ENCODE measurements around the gene SDK1. TPM values are rescaled to one million over a fixed set of nuclear protein-coding genes. Genes with fewer than 3 reads are reported as not detected.
A peak's percentile ranks its signal among the peaks of the same experiment; 100 is the strongest.

Gene SDK1
- total RNA-seq, 1 donor = 0.36 TPM

DNA sequence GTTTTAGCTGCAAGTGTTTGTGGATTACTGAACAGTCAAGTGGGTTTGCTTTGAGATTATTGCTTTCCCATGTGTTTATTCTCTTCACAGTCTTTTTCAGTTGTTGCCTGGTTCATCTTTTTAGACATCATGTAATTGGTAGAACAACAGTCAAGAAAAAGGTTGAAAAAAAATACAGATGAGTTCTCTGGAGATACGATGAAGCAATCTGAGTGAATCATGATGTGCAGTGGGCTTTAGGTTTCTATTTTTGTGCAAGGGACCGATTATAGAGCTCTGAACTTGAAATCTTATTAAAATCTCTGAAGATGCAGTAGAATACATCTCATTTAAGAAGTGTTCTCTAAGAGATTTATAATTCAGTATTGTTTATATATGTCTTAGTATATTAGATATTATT lies 145.7 kb downstream of the SDK1 start:
- Histone ChIP-seq H3K4me2 (ENCODE audit: insufficient read depth, low read length) (no peak overlapping the region), H3K79me2 (ENCODE audit: insufficient read depth, low read length) (no peaks in the 10 kb centered on the region), H3K27ac (ENCODE audit: low read depth, low read length) (no peak overlapping the region), H2AFZ (ENCODE audit: low read length) (no peak overlapping the region), H3K36me3 (ENCODE audit: insufficient read depth, low read length) (no peaks in the 10 kb centered on the region), H3K4me1 (ENCODE audit: insufficient read depth, low read length) (no peaks in the 10 kb centered on the region), H4K20me1 (ENCODE audit: insufficient read depth, low read length) (no peaks in the 10 kb centered on the region), H3K4me3 (ENCODE audit: insufficient read depth, low read length) (no peak overlapping the region), H3K9me3 (ENCODE audit: low read depth, low read length) (no peaks in the 10 kb centered on the region), H3K27me3 (ENCODE audit: insufficient read depth, low read length) (no peaks in the 10 kb centered on the region)
- TF ChIP-seq, protein P1, sequence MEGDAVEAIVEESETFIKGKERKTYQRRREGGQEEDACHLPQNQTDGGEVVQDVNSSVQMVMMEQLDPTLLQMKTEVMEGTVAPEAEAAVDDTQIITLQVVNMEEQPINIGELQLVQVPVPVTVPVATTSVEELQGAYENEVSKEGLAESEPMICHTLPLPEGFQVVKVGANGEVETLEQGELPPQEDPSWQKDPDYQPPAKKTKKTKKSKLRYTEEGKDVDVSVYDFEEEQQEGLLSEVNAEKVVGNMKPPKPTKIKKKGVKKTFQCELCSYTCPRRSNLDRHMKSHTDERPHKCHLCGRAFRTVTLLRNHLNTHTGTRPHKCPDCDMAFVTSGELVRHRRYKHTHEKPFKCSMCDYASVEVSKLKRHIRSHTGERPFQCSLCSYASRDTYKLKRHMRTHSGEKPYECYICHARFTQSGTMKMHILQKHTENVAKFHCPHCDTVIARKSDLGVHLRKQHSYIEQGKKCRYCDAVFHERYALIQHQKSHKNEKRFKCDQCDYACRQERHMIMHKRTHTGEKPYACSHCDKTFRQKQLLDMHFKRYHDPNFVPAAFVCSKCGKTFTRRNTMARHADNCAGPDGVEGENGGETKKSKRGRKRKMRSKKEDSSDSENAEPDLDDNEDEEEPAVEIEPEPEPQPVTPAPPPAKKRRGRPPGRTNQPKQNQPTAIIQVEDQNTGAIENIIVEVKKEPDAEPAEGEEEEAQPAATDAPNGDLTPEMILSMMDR (IDR thresholded peaks at IDR 0.05; ENCODE audit: extremely low read depth, low read depth, low read length) = no peak
- DNase-seq (ENCODE audit: insufficient read length, low spot score, missing footprints) = peak; percentile 2

DNA sequence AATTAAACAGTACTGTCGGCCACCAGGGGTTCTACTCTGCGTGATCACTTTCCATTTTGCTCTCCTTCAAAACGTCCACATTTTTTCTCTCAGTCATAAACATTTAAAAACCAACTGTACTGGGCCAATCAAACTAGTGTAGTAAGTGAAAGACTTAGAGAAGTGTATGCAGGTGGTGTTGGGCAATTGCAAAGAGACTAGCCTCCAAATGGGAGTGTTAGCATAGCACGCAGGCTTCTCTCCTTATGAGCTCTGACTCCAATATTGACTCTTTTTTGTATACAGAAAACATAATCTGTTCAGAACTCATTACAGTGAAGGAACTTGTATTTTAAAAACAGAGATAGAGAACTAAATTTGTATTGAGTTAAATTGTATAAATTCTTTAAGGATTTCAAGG lies 150.6 kb downstream of the SDK1 start:
- H3K4me3 ChIP-seq (ENCODE audit: insufficient read depth, low read length) = no peak overlapping the region
- H3K27me3 ChIP-seq (ENCODE audit: insufficient read depth, low read length) = no peaks in the 10 kb centered on the region
- no peak overlapping the region for H3K27ac ChIP-seq (ENCODE audit: low read depth, low read length)
- no peaks in the 10 kb centered on the region for H3K79me2 ChIP-seq (ENCODE audit: insufficient read depth, low read length)
- no peak overlapping the region for H2AFZ ChIP-seq (ENCODE audit: low read length)
- H3K9me3 ChIP-seq (ENCODE audit: low read depth, low read length) = no peaks in the 10 kb centered on the region
- H3K4me2 ChIP-seq (ENCODE audit: insufficient read depth, low read length) = no peak overlapping the region
- no peak for DNase-seq (ENCODE audit: insufficient read length, low spot score, missing footprints)
- no peaks in the 10 kb centered on the region for H3K36me3 ChIP-seq (ENCODE audit: insufficient read depth, low read length)
- no peaks in the 10 kb centered on the region for H3K4me1 ChIP-seq (ENCODE audit: insufficient read depth, low read length)
- TF ChIP-seq, protein P1 (IDR thresholded peaks at IDR 0.05; ENCODE audit: extremely low read depth, low read depth, low read length) = no peak
- H4K20me1 ChIP-seq (ENCODE audit: insufficient read depth, low read length) = no peaks in the 10 kb centered on the region

DNA sequence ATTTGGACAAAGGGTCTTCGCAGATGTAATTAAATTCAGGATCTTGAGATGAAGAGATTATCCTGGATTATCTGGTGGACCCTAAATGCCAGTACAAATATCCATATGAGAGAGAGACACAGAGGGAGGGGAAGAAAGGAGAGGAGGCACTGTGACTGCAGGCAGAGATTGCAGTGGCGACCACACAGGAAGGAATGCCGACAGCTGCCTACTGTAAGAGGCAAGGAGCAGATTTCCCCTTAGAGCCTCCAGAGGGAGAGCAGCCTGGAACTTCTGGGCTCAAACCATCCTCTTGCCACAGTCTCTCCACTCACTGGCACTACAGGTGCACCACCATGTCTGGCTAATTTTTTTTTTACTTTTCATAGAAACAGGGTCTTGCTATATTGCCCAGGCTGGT lies 152.3 kb downstream of the SDK1 start:
- Histone ChIP-seq H3K27ac (ENCODE audit: low read depth, low read length) (no peak overlapping the region), H3K27me3 (ENCODE audit: insufficient read depth, low read length) (no peaks in the 10 kb centered on the region), H4K20me1 (ENCODE audit: insufficient read depth, low read length) (no peaks in the 10 kb centered on the region), H3K4me2 (ENCODE audit: insufficient read depth, low read length) (no peak overlapping the region), H3K36me3 (ENCODE audit: insufficient read depth, low read length) (no peaks in the 10 kb centered on the region), H3K79me2 (ENCODE audit: insufficient read depth, low read length) (no peaks in the 10 kb centered on the region), H3K4me3 (ENCODE audit: insufficient read depth, low read length) (no peak overlapping the region), H3K4me1 (ENCODE audit: insufficient read depth, low read length) (no peaks in the 10 kb centered on the region), H2AFZ (ENCODE audit: low read length) (no peak overlapping the region), H3K9me3 (ENCODE audit: low read depth, low read length) (no peaks in the 10 kb centered on the region)
- TF ChIP-seq, protein P1 (IDR thresholded peaks at IDR 0.05; ENCODE audit: extremely low read depth, low read depth, low read length) = no peak
- DNase-seq (ENCODE audit: insufficient read length, low spot score, missing footprints) = no peak

DNA sequence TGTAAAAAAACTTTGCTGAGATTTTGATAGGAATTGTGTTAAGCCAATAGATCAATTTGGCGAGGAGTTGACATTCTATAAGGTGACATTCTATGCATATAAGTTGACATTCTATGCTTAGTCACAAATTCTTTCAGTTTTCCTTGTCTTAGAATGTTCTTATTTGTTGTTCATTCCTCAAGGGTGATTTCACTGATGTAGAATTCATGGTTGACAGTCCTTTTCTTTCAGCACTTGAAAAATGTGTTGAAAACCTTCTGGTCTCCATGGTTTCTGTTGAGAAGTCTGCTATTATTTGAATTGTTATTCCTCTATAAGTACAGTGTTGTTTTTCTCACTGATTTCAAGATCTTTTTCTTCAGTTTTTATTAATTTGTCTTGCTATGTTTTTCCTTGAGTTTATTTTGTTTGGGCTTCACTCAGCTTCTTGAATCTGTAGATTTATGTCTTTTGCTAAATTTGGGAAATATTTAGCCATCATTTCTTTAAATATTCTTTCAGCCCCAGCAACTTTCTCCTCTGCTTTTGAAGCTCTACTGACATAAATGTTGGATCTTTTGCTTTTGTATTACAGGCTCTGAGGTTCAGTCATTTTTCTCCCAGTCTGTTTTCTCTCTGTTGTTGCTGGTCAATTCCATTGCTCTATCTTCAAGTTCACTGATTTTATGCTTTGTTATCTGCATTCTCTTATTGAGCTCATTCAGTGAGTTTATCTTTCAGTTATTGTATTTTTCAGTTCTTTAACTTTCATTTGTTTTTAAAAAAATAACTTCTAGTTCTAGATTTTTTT lies 154.9 kb downstream of the SDK1 start:
- Histone ChIP-seq H2AFZ (ENCODE audit: low read length) (no peak overlapping the region), H3K9me3 (ENCODE audit: low read depth, low read length) (no peaks in the 10 kb centered on the region), H3K27me3 (ENCODE audit: insufficient read depth, low read length) (no peaks in the 10 kb centered on the region), H3K4me2 (ENCODE audit: insufficient read depth, low read length) (no peak overlapping the region), H3K4me3 (ENCODE audit: insufficient read depth, low read length) (no peak overlapping the region), H3K79me2 (ENCODE audit: insufficient read depth, low read length) (no peaks in the 10 kb centered on the region), H3K27ac (ENCODE audit: low read depth, low read length) (no peak overlapping the region), H3K36me3 (ENCODE audit: insufficient read depth, low read length) (no peaks in the 10 kb centered on the region), H3K4me1 (ENCODE audit: insufficient read depth, low read length) (no peaks in the 10 kb centered on the region), H4K20me1 (ENCODE audit: insufficient read depth, low read length) (no peaks in the 10 kb centered on the region)
- no peak for DNase-seq (ENCODE audit: insufficient read length, low spot score, missing footprints)
- TF ChIP-seq, protein P1 (IDR thresholded peaks at IDR 0.05; ENCODE audit: extremely low read depth, low read depth, low read length) = no peak

All from osteoblast (primary cell).